HG02884 (cell line): Measurements from ENCODE around the gene AUTS2.

Experiments used
- ATAC-seq: cut with Tn5 transposase; IDR thresholded peaks from one replicate; pipeline ENCODE4 v1.9.1; 2021; ENCODE audit warnings: mild to moderate bottlenecking, moderate library complexity; ENCODE audit not compliant: unreplicated experiment

Gene AUTS2

DNA sequence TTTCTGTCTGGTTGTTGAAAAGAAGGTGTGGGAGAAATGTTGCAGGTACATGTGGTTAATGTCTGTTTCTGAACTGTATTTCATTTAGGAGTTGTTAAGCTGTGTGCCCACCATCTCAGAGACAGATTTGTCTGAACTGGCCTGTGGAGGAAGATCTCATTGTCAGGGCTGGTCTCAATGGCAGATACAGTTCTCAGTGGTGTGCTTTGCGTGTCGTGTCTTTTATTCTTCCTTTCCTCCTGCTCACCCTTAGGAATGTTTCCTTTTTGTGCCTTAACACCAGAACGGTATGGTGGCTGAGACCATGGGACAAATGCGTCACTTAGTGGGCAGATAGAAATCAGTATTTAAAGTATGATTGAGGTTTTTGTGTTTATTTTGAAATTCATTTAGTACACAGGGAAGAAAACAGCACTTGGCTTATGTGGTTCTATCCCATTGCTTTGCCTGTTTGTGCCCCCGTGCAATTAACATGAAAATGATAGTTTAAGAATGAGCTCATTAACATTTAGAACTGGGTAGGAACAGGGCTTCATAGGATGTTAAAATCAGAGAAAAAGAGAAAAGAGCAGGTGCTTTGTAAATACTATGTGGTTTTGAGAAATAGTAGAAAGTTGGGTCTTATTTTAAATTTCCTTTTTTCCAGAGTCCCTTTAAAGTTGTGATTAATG, 112.6 kb downstream of the AUTS2 start:
- ATAC-seq = no peak

DNA sequence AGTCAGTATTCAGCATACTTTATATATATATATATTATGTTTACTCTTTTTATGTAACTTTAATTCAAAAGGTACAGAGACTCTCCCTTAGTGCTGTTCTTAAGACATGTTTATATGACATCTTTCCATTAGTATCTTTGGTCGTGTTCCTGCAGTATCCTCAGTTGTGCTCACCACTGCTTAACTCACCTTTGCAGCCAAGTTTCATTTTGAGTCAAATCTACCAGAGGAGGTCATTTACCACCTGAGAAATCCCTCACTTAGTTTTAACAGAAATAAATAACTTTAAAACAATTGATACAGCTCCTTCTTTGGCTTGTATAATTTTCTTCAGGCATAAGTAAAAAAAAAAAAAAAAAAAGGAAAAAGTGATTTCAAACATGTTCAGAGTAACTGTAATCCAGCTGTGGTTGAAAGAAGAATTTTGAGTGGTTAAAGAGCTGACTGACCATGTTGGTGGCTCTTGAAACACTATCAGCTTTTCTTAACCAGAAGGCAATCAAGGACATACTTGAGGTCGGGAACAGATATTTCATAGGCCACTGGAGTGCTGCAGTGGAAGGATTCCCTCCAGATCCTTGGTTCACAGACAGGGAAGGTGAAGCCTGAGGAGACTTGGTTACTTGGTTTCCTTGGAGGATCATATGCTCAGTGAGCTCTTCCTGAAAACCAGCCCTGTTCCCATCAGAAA, 116.8 kb downstream of the AUTS2 start:
- no peak for ATAC-seq

DNA sequence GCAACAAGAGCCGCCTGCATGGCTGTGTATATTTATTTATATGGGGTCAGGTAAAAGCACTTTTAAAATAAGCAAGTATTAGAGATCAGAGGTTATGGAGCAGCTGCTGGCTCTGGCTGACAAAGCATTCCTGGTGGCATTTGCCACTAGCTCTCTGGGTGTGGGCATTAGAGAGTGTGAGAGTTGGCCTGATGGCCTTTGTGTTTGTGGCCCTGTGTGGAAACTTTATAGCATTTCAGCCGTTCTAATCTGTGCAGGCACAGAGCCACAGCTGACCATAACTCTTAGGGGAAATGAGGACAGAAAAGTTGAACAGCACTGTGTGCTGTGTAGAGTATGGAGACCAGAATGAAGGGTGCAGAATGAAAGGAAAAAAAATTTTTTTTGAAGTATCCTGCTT, 118.9 kb downstream of the AUTS2 start:
- ATAC-seq = no peak

DNA sequence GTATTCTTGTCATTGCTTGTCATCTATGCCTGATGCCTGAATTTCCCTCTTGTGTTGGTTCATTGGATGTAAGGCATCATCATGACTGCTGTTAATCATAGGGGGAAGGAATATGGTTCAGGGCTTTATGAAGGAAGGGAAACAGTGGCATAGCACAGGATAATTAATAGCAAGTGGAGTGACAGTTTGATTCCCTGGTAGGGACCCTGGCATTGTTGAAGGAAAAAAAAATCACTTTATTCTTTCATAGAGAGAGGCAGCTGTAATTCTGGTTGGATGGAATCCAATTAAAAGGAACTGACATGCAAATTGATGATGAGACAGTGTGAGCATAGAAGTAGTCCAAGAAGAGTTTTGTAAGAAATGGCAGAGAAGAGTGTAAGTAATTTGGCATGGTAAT, 121.4 kb downstream of the AUTS2 start:
- no peak for ATAC-seq

DNA sequence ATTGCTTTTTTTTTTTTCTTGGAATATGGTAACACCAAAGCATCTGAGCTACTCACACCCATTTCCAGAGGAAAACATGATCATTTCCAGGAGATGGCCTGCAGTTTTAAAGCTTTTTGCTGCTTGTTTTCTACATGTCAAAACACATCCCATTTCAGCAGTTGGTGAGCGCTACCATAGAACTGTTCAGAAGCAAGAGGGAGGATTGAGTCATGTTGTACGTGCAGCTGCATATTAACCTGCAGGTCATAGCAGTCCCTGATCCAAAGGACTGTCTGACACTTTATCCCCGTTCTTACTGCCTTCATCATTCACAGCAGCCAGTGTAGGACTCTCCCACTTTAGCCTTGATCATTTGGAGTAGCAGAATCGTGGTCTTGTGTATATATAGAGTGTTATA, 124.6 kb downstream of the AUTS2 start:
- no peak for ATAC-seq

DNA sequence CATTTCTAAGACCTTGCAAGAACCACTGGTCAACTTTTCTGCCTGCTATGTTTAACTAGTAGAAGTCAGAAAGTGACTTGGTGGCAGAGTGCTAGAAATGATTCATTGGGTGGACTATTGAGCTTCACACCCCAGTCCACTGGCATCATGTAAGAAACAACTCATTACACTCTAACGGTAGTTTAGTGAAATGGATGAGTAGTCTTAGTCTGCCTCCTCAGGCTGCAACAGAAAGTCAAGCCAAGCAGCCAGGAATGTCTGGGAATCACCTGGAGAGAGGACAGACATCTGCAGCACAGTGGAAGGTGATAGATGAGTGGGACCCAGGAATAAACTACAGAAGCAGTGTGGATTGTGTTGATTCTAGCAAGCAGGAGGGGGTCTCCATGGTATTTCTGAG, 125.4 kb downstream of the AUTS2 start:
- no peak for ATAC-seq

DNA sequence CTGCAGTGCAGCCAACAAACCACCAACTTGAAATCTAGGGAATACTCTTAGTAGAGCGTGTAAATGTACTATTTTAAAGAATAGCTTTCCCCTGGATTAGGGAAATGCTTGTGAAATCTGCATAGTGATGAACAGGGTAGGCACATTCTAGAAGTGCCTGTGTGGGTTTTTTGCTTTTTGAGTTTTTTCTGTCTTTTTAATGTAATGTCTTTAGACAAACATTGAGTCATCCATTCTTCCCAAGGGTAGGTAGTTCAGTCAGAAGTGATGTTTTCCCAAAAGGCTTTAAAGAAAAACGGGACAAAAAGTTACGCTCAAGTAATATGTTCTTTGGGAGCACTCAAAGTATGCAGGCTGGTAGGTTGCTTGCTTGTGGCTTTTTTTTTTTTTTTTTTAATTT, 130.0 kb downstream of the AUTS2 start:
- no peak for ATAC-seq

DNA sequence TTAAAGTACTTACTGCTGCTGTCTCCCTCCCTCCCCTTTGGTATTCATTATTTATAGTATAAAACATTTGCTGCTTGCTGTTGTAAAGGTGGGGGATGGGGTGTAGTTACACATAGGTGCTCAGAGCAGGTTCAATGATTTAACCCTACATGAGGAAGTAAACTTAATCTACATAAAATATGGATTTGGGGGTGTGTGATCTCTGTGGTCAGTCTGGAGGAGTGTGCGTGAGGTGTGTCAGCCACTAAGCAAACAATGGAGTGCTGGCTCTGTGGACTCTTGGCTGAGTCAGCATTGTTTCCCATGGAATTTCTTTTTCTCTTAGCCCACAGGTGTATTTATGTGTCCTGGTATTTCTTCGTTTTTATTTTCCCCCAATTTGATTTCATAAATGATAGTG, 133.9 kb downstream of the AUTS2 start:
- ATAC-seq = no peak

DNA sequence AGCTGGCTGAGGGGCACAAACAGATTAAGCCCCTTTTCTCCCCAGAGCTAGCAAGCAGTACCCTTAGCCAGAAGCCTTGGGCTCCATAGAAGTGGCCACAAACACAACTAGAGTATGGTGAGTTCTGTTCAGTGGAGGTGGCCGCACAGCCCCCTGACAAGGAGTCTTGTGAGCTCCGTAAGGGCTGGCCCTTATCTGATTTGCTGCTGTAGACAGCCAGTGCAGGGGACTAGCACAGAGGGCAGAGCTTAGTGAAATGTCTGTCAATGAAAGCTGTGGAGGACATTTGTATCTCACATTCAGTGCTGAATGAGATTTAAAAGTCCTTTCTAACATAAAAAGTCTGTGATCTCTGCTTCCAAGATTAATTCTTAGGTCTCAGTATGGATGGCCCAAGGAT, 137.3 kb downstream of the AUTS2 start:
- ATAC-seq = no peak

DNA sequence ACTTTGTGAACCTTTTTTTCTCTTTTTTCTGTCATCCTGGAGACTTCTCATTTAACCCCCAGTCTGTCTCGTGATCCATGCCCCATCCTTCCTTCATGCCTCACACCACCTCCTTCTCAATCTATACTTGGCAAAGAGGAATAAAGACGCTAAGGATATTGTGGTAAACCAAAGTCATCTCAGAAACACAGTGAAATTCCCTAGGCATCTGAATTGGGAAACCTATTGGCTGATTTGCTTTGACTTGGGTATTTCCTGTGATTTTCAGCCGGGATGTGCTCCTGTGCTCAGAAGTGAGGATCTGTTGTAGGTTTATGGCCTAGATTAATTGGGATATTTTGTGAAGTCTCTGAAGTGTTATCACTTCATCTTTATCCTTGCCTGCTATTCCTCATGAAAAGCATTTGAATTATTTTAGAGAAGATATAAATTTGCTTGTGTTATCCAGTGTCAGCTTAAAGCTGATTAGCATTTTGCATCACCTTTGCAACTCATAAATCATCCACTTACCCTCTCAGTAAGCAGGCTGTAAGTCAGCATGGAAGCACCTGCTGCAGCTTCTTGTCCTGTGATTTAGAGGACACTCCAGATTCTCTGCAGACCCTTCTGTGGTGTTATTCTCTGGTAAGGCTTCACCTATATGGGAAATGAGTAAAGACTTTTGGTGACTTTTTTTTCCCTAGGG, 138.0 kb downstream of the AUTS2 start:
- ATAC-seq = no peak

DNA sequence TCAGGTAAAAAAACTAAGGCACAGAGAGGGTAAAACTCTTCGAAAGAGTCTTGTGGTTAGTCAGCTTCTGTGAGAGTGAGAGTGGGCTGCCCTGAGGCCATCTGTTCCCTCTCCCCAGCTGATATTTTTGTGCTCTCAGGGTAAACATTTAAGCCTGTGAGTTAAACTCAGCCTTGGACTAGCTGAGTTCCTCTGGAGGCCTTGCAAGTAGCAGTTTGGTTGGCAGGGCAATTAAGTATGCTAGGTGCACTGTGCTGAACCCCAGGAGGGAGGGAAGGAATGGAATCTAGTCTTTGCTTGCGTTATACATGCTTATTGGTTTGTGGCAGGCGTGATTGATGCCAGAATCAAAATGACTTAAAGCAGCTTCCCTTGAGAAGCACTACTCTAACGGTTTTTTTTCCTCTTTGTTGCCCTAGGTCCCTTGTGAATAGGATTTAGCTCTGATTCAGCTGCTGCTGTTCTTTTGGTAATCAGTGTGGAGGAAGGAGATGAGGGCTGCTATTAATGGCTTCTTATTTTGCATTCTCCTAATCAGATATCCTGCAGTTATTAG, 140.2 kb downstream of the AUTS2 start:
- ATAC-seq = peak; percentile 65

DNA sequence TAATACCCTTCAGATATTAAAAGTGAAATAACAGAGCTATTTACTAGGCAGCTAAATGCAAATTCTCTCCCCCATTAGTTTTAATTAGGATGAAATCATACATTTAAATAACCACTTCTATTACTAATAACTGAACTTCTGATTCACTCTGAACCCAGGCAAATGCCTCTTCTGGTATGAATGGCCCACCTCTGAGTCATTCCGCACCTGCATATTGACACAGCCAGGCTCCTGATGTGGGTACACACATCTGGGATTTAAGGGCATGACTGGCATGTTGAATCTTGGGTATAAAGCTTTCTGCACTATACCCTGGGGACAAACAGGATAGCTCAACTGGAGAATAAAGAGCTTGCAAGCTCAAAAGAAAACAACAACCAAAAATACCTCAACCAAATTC, 140.9 kb downstream of the AUTS2 start:
- ATAC-seq = peak; percentile 68

DNA sequence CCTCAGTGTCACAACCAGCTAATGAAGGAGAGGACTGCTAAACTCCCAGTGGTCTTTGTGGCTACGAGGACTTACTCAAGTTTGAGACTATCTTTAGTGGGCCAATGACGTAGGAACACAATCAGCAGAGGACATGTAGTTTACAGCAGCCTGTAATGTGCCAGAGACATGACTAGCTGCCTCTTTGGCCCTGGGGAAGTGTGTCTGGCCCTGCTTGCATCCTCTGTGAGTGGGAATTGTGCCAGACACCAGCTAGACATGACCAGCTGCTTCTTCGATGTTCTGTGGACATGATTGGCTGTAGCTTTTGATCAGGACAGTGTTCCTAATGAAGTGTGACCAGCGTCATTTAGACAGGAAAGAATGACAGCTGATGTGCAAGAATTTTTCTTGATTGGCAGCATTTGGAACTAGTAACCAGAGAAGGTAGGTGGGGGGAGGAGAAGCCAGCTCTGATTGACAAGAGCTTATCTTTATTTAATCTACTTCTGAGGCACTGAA, 141.7 kb downstream of the AUTS2 start:
- ATAC-seq = peak; percentile 44

DNA sequence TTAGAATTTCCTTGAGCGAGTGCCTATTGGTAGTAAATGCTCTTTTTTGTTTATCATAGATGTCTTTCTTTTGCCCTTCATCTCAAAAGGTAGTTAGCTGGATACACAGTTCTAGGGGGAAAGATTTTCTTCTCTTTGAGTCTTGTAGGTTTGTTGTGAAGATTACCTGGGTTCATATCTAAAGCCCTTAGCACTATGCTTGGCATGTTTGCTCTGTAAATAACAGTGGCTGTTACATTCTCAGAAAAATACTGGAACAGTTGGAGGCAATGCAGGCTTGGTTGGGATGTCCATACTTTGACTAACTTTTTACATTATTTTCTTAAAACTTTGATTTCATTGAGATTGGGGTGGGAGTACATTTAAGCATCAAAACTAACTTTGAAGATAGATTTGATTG, 144.0 kb downstream of the AUTS2 start:
- no peak for ATAC-seq

DNA sequence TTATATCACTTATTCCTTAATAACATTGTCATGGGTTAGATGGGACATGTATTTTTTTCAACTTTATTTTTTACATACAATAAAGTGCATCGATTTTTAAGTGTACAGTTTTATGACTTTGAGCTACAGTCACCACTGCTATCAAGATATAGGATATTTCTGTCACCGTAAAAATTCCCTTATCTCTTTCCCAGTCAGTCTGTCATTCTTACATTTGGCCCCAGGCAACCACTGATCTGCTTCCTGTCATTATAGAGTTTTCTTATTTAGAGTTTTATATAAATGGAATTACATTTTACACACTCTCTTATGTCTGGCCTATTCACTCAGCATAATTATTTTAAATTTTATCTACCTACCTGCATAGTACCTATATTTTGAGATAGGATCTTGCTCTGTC, 145.2 kb downstream of the AUTS2 start:
- ATAC-seq = no peak

DNA sequence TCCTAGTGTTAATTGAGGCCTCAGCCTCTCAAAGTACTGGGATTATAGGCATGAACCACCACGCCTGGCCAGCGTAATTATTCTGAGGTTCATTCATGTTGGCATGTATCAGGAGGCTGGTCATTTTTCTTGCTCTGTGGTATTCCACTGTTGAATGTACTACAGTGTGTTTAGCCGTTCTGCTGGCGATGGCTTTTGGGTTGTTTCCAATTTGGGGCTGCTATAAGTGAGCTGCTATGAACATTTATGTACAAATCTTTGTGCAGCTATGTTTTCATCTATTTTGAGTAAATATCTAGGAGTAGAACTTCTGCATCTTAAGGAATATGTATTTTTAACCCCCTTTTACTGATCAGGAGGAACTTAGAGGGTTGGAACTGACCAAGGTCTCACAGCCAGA, 145.8 kb downstream of the AUTS2 start:
- no peak for ATAC-seq

DNA sequence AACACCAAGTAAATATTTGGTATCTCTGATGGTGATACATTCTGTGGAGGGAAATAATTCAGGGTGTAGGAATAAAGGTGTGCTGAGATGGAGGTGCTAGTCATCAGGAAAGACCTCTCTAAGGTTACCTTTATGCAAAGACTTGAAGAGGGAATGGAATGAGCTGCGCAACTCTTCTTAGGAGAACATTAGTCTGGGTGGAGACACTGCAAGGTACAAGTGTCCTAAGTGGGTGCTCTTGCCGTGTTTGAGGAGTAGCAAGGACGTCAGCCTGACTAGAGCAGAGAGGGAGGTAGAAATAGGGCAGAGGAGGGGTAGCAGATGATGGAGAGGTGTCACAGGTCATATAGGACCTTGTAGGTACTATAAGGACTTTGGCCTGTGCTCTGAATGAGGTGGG, 148.1 kb downstream of the AUTS2 start:
- ATAC-seq = no peak

DNA sequence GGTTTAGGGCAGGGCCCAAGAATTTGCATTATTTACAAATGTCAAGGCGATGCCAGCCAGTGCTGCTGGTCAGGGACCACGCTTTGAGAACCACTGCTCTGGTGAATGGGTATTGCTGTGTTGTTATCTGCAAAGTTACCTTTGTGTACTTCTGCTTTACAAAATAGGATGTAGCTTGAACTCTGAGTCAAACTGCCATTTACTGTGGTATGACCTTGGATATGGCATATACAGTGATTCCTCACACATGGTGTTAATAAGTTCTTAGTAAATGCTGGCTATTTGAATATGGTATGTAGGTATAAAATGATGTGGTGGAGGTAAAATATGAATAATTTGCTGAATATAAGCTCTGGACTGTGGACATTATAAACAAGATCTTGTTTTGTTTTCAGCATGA, 148.9 kb downstream of the AUTS2 start:
- ATAC-seq = no peak

DNA sequence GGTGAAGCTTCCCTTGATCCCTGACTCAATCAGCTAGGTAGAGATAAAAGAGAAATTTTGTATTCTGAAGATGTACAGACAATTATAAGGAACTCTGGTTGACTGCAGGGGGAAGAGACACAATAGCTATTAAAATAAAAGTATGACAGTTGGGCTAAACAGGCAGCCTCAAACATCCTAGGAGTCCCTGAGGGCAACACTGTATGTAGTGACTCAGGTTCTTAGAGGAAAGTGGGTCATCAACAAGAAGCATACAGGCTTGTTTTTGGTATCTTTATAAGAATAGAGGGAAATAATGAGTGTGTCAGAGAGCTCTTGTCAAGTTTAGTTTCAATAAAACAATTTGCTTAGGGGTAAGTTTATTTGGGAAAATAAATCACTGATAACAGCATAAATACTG, 150.3 kb downstream of the AUTS2 start:
- ATAC-seq = no peak

DNA sequence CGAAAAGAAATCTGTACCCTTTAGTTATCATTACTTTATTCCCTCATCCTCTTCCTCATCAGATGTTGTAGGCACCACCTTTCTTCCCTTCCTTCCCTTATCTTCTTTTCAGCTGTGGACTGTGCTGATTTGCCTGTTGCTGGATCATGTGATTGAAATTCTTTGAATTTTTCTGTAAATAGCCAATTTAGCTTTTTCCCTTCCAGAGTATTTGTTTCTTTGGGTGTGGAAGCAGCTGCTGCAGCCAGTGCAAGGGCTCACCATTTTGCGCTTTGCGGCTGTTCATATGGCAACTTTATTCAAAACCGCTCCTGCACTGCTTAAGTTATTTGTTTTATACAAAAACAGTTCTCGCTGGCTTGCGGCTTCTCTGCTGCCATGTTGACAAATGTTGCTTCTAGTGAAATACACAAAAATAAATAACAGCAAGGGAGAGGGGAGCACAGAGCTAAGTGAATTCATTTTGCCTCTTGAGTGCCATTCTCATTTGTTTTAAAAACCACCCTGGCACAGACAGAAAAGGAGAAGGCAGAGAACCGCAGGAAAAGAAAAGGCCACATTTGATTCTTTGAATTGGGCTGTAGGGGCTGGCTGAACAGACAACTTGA, 151.2 kb downstream of the AUTS2 start:
- ATAC-seq = no peak

DNA sequence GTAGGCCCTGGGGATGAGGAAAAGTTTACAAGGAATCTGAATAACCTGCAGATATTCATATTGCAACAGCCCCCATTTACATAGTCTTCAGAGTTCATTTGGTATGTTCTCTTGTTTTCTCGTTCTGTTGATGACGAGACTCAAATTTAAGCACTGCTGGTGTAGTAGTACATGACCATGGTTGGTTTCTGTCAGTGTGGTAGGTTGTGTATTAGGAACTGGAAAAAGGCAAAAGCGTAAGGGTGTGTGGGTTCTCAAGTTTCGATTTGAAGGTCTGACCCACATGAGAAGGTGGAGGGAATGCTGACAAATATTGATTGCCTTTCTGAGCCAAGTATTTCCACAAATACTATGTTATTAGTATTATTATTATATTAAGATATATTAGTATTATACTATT, 151.7 kb downstream of the AUTS2 start:
- ATAC-seq = no peak
